ENCODE data around the gene MAP4K4. TPM values are rescaled to one million over a fixed set of nuclear protein-coding genes. Genes with fewer than 3 reads are reported as not detected.

The MAP4K4 gene
- total RNA-seq, 2 experiments from 2014 or later, result 129 to 142 TPM

DNA sequence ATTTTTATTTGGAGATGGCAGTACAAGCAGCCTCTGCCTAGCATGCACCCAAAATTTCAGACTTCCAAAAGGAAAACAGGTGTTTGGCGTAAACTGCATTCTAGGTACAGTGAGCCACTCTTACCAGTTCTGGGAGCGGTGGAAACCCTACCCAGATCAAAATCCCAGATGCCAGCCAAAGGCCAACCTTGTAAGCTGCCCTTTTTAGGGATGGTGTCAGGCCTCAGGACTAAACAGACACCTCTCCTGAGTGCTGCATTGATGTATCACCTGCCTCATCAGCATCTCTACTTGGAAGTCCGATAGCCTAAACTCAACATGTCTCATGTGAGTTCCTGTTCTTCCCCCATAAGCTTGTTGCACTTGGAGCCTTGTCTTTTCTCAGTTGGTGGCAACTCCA is 104.0 kb downstream of the MAP4K4 start:
- H3K9me3 Mint-ChIP-seq, result no peaks in the 10 kb centered on the region
- no peaks in the 10 kb centered on the region for H3K27me3 Mint-ChIP-seq
- CTCF ChIA-PET, result no interaction called here
- DNase-seq, result no peak
- H3K4me1 Mint-ChIP-seq, result peaks cover 45% of the 10 kb centered on the region
- peaks cover 16% of the 10 kb centered on the region for H3K36me3 Mint-ChIP-seq (ENCODE audit: low read depth)
- H3K27ac Mint-ChIP-seq, result no peak overlapping the region
- POLR2A ChIA-PET, result no interaction called here
- no peak overlapping the region for H3K4me3 Mint-ChIP-seq

DNA sequence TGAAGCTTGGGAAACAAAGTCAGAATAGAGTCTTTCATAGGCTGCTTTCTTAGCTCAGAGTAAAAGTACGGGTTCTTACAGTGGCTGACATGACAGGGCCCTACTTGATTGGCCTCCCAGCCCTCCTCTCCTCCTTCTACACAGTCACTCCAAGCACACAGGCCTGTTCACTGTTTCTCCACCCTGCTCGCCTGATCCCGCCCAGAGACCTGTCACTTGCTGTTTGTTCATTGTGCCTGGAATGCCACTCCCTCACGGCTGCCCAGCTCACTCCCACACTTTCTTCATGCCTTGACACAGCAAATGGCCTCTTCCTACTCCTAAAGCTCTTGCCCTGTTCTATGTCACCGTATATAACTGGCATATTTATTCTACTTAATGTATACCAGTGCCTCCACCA is 104.8 kb downstream of the MAP4K4 start:
- no peak for DNase-seq
- H3K9me3 Mint-ChIP-seq, result no peaks in the 10 kb centered on the region
- ChIA-PET CTCF (no interaction called here), POLR2A (no interaction called here)
- H3K27me3 Mint-ChIP-seq, result no peaks in the 10 kb centered on the region
- H3K36me3 Mint-ChIP-seq (ENCODE audit: low read depth), result peaks cover 19% of the 10 kb centered on the region
- peak overlapping the region; percentile 0 for H3K27ac Mint-ChIP-seq
- no peak overlapping the region for H3K4me3 Mint-ChIP-seq
- H3K4me1 Mint-ChIP-seq, result peaks cover 42% of the 10 kb centered on the region

DNA sequence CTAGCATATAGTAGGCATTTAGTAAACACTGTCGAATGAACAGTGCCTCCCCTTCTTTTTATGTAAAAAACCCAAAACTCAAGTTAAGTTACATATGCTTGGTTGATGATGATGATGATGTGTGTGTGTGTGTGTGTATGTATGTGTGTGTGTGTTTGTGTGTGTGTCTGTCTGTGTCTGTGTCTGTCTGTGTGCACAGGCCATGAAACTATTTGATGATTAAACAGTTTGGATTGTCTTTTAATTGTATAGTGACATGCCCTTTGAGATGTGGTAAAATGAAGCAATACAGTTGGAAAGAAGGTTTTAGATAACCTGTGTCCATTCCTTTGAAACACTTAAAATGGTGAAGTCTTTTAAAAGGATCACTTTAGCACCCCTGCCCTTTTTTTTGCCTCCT is 105.6 kb downstream of the MAP4K4 start:
- H3K4me1 Mint-ChIP-seq, result peaks cover 44% of the 10 kb centered on the region
- peaks cover 4% of the 10 kb centered on the region for H3K9me3 Mint-ChIP-seq
- no peak overlapping the region for H3K4me3 Mint-ChIP-seq
- no peaks in the 10 kb centered on the region for H3K27me3 Mint-ChIP-seq
- peaks cover 23% of the 10 kb centered on the region for H3K36me3 Mint-ChIP-seq (ENCODE audit: low read depth)
- no peak overlapping the region for H3K27ac Mint-ChIP-seq
- CTCF ChIA-PET, result interaction anchor here (0.6 kb wide), 1 partner anchor 409 kb away, joined by 3 read pairs; no protein-coding TSS in a partner anchor
- POLR2A ChIA-PET, result no interaction called here
- no peak for DNase-seq

DNA sequence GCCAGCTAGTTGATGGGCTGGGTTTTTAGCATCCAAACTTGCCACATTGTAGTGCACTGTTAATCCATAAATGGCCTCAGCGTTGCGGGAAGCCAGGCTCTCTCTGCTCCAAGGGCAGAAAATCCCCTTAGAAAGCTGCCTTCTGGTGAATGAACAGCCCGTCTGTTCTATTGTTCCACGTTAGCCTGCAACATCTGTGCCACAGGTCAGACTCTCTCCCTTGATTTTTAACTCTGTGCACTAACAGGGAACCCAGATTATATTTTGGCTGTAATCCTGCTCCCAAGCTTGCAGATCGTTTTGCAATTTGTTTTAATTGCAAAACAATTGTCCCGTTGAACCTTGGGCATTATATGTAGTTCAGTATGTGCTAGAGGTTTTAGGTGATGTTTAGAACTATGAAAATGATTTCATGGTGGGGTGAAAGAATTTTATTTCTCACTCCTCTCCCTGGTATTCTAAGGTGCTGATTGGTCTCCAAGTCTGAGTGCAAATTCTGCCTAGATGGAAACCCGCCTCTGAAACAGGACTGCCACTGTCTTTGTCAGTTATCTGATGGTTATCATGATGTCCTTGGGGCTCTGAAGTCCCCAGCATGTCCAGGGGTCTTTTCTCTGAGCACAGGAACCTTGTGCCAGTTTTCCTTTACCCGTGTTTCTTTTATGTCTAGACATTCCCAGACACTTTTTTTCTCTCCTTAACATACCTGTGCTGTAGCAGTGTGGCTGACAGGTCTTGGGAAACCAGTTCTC is 106.6 kb downstream of the MAP4K4 start:
- ChIA-PET POLR2A (no interaction called here), CTCF (no interaction called here)
- Mint-ChIP-seq H3K9me3 (peaks cover 4% of the 10 kb centered on the region), H3K4me1 (peaks cover 41% of the 10 kb centered on the region), H3K4me3 (no peak overlapping the region), H3K27ac (no peak overlapping the region), H3K27me3 (no peaks in the 10 kb centered on the region), H3K36me3 (ENCODE audit: low read depth) (peaks cover 23% of the 10 kb centered on the region)
- no peak for DNase-seq

DNA sequence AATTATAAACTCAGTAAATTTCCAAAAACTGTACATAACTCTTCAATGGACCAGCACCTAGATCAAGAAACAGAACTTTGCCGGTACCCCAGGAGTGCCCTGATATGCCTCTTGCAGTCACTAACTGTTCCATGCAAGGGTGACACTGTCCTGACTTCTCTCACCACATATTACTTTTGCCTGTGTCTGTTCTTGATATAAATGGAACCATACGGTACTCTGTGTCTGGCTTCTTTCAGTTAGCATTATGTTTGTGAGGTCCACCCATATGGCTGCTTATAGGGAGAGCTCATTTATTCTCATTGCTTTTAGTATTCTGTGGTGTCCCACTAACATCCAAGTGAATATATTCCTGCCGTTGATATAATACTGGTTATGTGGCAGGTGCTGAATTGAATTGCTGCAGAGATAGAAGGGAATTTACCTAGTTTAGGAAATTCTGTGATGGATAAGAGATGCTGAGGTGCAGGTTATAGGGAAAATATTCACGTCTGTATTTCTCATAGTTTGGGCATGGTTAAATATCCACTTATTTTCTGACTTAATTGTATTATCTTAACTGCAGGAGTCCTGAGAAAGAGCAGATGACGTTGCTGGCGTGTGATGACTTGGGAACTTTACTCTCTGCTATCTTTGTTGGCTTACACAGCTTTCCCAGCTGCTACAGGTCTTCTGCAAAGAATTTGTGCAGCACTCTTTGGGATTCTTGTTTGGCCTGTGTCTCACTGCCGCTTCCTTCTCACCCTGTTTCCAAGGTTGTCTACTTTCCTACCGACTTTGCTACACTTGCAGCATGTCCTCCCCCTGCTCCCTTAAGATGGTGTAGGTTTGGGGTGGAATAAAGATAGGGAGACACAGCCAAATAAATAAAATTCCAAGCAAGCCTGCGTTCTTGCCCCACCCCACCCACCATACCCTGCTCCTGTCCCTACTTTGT is 107.9 kb downstream of the MAP4K4 start:
- Mint-ChIP-seq H3K27ac (peak overlapping the region; percentile 48), H3K9me3 (peaks cover 4% of the 10 kb centered on the region), H3K27me3 (no peaks in the 10 kb centered on the region), H3K4me1 (peaks cover 37% of the 10 kb centered on the region), H3K4me3 (no peak overlapping the region), H3K36me3 (ENCODE audit: low read depth) (peaks cover 27% of the 10 kb centered on the region)
- no peak for DNase-seq
- ChIA-PET CTCF (no interaction called here), POLR2A (interaction anchor here (0.7 kb wide), 1 partner anchor 12 kb away, joined by 3 read pairs; no protein-coding TSS in a partner anchor)

DNA sequence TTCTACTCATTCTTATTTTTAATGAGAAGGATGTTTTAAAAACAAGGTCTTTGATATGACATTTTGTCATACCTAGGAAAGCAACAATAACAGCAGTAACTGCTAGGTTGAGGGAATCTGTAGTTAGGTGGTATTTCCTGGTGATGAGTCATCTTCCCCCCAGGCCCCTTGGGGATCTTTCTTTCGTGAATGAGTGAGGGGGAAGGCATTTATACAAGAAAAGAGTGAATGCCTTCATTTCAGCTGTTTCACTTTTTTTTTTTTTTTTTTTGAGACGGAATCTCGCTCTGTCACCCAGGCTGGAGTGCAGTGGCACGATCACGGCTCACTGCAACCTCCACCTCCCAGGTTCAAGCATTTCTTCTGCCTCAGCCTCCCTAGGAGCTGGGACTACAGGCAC is 108.6 kb downstream of the MAP4K4 start:
- ChIA-PET CTCF (no interaction called here), POLR2A (interaction anchor here (0.7 kb wide), 1 partner anchor 12 kb away, joined by 3 read pairs; no protein-coding TSS in a partner anchor)
- DNase-seq, result no peak
- Mint-ChIP-seq H3K27ac (peak overlapping the region; percentile 21), H3K9me3 (peaks cover 4% of the 10 kb centered on the region), H3K36me3 (ENCODE audit: low read depth) (peaks cover 25% of the 10 kb centered on the region), H3K4me3 (no peak overlapping the region), H3K4me1 (peaks cover 35% of the 10 kb centered on the region), H3K27me3 (no peaks in the 10 kb centered on the region)

DNA sequence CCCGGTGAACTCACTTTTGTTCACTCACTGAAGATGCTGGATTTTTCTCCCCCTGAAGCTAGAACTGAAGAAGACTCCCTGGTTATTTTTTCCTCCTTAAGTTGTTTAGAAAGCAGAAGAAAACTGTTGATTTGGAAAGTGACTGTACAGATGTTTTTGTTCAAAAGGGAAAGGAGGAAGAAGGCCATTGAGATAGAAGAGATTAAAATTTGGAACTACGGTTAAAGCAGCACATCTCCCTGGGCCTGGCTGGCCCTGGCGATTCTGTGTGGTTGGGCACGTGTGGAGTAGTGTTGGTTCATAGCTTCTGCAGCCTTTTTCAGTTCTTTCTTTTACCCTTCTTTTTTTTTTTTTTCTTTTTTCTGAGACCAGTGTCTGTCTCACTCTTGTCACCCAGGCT is 109.2 kb downstream of the MAP4K4 start:
- Mint-ChIP-seq H3K27ac (peak overlapping the region; percentile 82), H3K4me3 (no peak overlapping the region)
- CTCF ChIA-PET, result interaction anchor here (0.5 kb wide), 1 partner anchor 683 kb away, joined by 3 read pairs; no protein-coding TSS in a partner anchor

DNA sequence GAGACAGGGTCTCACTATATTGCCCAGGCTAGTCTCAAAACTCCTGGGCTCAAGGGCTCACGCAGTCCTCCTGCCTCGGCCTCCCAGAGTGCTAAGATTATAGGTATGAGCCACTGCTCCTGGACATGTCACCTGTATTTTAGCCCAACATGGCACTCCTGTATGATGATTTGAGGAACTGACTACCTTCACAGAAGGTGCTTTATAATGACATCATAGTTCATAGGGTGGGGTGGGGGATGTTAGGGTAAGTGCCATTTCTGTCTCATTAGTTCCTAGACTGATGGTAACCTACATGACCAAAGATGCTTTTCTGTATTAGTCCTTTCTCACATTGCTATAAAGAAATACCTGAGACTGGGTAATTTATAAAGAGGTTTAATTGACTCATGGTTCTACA is 109.7 kb downstream of the MAP4K4 start:
- peaks cover 32% of the 10 kb centered on the region for H3K36me3 Mint-ChIP-seq (ENCODE audit: low read depth)
- H3K27me3 Mint-ChIP-seq, result no peaks in the 10 kb centered on the region
- CTCF ChIA-PET, result interaction anchor here (0.5 kb wide), 1 partner anchor 682 kb away, joined by 3 read pairs; no protein-coding TSS in a partner anchor
- peaks cover 40% of the 10 kb centered on the region for H3K4me1 Mint-ChIP-seq
- DNase-seq, result no peak
- POLR2A ChIA-PET, result no interaction called here
- H3K4me3 Mint-ChIP-seq, result no peak overlapping the region
- H3K9me3 Mint-ChIP-seq, result peaks cover 6% of the 10 kb centered on the region
- no peak overlapping the region for H3K27ac Mint-ChIP-seq

More for the DNA sequence above, 109.2 kb downstream of the MAP4K4 start:
- POLR2A ChIA-PET, result no interaction called here
- no peak for DNase-seq
- Mint-ChIP-seq H3K27me3 (no peaks in the 10 kb centered on the region), H3K36me3 (ENCODE audit: low read depth) (peaks cover 28% of the 10 kb centered on the region), H3K4me1 (peaks cover 39% of the 10 kb centered on the region), H3K9me3 (peaks cover 6% of the 10 kb centered on the region)

DNA sequence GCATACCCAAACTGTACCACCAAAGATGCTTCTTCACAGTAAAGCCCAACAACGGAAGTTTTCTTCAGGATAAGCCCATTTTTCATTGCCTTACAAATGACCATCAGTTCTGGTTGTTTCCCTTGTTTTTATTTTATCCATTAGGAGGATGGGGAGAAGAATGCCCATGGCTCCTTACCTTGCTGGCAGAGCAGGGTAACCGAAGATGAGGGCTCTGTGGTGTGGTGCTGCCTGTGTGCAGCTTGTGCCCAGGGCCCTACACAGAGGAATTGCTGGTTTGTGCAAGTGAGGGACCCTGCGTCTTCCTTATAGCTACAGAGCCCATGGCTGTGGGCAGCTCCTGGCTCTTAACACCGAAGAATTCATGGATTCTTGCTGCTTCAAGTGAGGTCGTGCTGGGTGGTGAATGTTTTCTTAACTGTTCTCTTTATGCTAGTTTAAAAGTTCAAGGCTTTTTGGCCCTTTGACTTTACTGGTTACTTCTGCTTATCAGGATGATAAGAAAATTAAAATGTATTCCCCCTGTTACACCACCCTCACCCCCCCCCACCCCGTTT is 110.6 kb downstream of the MAP4K4 start:
- Mint-ChIP-seq H3K4me3 (no peak overlapping the region), H3K27me3 (no peaks in the 10 kb centered on the region)

DNA sequence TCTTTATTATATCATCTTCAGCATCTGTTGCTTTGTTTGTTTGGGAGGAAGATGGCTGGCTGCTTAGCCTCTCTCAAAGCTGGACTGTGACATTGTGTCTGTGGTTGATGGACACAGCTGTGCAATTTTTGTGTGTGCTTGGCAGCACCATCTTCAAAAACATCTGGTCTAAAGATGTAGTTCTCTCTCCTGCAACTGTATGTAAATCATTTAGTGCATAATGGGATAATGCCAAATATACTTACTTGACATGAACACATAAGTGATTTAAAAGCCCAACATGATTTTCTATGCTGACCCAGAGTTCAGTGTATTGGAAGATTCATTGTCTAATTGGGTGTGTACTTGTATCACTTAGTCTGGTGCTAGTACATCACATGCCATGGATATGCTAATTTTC is 112.2 kb downstream of the MAP4K4 start:
- Mint-ChIP-seq H3K4me1 (peaks cover 42% of the 10 kb centered on the region), H3K27me3 (no peaks in the 10 kb centered on the region), H3K36me3 (ENCODE audit: low read depth) (peaks cover 38% of the 10 kb centered on the region), H3K4me3 (no peak overlapping the region), H3K27ac (no peak overlapping the region), H3K9me3 (peaks cover 6% of the 10 kb centered on the region)
- CTCF ChIA-PET, result no interaction called here
- DNase-seq, result no peak
- POLR2A ChIA-PET, result no interaction called here

More for the DNA sequence above, 110.6 kb downstream of the MAP4K4 start:
- peaks cover 37% of the 10 kb centered on the region for H3K4me1 Mint-ChIP-seq
- ChIA-PET CTCF (interaction anchor here (1.0 kb wide), 1 partner anchor 21 kb away, joined by 3 read pairs; no protein-coding TSS in a partner anchor), POLR2A (no interaction called here)
- H3K27ac Mint-ChIP-seq, result no peak overlapping the region
- H3K9me3 Mint-ChIP-seq, result peaks cover 6% of the 10 kb centered on the region
- peaks cover 30% of the 10 kb centered on the region for H3K36me3 Mint-ChIP-seq (ENCODE audit: low read depth)
- DNase-seq, result no peak

DNA sequence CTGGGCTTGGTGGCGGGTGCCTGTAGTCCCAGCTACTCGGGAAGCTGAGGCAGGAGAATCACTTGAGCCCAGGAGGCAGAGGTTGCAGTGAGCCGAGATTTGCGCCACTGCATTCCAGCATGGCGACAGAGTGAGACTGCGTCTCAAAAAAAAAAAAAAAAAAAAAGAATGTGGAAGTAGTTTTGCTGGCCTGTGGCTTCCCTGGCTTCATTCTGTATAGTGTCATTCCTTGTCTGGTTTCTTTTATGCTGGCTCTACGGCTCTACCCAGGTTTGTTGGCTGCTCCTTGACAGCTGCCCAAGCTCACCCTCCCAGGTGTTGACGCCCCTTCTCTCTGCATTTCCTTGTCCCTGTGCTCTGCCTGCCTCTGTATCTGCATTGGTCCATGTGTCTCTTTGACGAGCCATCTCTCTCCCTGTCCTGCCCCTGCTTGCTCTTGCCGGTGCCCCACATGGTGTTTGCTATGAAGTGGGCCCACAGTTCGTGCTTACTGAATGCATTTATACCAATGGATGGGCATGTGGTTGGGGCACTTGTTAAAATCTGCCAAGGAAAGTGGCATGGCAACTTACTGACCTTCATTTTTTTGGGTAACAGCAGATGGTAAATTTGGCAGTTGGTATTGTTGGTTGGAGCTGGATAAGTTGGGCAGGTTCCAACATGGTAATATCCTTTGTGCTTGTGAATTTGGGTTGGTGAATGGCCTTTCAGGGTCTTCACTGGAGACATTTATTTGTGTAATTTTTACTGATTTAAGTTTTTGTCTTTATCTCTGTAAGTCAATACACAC is 113.9 kb downstream of the MAP4K4 start:
- Mint-ChIP-seq H3K27me3 (no peaks in the 10 kb centered on the region), H3K9me3 (peaks cover 6% of the 10 kb centered on the region), H3K36me3 (ENCODE audit: low read depth) (peaks cover 36% of the 10 kb centered on the region), H3K4me3 (no peak overlapping the region), H3K27ac (no peak overlapping the region), H3K4me1 (peaks cover 32% of the 10 kb centered on the region)
- no peak for DNase-seq
- ChIA-PET POLR2A (no interaction called here), CTCF (interaction anchor here (1.4 kb wide), 1 partner anchor 15 kb away, joined by 3 read pairs; no protein-coding TSS in a partner anchor)

DNA sequence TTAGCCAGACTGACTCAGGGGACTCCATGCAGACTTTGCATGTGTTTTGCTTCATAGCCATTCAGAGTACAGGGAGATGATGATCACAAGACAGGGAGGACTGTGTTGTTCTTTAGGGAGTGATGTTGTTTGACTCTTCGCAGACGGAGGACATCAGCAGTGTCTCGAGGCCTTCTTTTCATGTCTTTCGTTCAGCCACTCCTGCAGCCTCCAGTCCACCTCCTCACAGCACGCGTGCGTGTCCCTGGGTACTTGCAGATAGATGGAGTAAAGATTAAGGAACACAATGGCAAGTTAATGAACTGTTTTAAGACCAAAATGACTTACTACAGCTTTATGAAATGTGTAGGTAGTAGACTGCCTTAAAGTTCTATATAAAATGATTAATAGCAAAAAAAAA is 114.7 kb downstream of the MAP4K4 start:
- Mint-ChIP-seq H3K27ac (no peak overlapping the region), H3K36me3 (ENCODE audit: low read depth) (peaks cover 35% of the 10 kb centered on the region), H3K4me3 (no peak overlapping the region), H3K4me1 (peaks cover 34% of the 10 kb centered on the region), H3K9me3 (peaks cover 6% of the 10 kb centered on the region), H3K27me3 (no peaks in the 10 kb centered on the region)
- ChIA-PET POLR2A (no interaction called here), CTCF (no interaction called here)
- DNase-seq, result no peak

Data from activated CD4-positive, alpha-beta T cell treated with anti-CD3 and anti-CD28 coated beads, Interleukin-2, amount 10 ng/mL, durations not matched to agents 7 days and 5 days (primary cell).